ENCODE results near the gene PCBD2.
"Not testable (repeated sequence)": the region's sequence is repeated elsewhere in the genome, so short reads cannot be mapped to it uniquely, and the experiment has no call there.

The PCBD2 gene

DNA sequence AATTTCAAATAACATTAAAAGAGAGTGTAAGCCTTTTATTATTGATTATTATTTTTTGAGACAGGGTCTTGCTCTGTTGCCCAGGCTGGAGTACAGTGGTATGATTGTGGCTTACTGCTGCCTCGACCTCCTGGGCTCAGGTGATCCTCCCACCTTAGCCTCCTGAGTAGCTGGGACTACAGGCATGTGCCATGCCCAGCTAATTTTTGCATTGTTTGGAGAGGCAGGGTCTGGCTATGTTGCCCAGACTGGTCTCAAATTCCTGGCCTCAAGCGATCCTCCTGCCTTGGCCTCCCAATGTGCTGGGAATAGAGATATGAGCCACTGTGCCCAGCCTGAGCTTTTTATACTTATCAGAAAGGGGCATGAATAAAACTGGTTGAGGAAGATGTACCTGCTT lies 5.8 kb downstream of the PCBD2 start:
- not testable (repeated sequence) for DNase-seq

DNA sequence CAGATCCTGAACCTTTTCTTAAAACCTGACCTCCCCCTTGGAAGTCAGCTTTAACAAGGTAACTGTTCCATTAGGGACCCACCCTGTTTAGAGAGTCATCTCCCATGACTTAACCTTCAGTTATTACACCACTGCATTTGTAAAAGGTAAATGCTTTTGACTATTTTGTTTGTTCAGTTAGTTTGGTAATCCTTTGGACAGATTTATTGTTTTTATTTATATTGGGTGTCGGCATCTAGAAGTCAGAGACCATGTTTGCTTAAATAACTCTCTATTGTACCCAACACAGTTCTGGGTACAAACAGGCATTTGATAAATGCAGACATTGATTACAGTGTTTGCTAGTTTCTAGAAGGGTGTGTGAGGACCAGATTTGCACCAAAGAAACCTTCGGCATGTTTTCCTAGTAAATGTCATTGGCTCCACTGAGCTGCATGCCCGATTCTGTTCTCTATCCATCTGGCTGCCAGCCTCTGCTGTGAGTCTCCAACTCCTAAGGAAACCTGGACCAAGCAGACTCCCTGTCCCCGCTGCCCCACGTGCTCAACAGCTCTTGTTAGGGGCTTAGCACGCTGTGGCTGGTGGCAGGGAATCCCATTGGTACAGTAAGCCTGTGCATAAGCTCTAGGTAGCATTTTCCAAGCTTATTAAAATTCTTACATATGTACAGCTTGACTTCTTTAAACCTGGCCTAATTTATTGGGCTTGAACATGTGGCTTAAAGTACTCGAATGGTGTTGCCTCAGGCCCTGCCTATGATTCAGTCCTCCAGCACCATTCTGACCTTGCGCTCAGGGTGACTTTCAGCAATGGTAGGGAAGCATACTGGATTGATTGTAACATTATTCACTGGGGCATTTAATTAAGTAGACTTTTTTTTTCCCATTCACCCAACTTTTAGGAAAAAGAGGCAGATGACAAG lies 6.6 kb downstream of the PCBD2 start:
- DNase-seq, result no peak

DNA sequence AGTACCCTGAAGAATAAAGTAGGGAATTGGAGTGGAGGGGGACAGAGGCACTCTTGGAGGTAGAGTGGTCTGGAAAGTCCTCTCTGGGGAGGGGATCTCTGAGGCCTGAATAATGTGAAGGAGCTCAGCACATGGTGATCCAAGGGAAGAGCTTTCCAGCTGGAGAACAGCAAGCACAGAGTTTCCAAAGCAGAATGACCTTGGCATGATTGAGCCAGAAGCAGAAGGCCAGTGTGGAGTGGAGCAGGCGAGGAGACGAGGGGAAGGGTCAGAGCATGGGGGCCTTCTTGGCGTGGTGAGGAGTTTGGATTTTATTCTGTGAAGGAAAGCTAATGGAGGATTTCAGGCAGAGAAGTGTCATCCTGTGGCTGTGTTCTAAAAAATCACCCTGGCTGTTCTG lies 8.3 kb downstream of the PCBD2 start:
- no peak for DNase-seq

DNA sequence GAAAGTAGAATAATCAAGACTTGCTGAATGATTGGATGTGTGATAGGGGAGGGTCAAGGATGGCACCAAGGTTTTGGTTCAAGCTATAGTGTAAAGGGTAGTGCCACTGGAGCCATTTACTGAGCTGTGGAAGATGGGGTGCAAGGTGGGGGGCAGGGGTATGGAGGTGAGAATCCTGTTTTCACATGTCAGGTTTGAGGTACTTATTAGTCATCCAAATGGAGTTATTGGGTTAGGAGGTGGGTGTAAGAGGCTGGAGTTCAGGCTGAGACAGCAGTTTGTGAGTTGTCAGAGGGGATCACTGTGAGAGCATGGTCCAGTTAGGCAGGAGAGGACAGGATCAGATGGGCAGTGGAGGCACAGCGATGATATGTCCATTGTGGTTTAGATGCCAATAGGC lies 8.9 kb downstream of the PCBD2 start:
- no peak for DNase-seq

DNA sequence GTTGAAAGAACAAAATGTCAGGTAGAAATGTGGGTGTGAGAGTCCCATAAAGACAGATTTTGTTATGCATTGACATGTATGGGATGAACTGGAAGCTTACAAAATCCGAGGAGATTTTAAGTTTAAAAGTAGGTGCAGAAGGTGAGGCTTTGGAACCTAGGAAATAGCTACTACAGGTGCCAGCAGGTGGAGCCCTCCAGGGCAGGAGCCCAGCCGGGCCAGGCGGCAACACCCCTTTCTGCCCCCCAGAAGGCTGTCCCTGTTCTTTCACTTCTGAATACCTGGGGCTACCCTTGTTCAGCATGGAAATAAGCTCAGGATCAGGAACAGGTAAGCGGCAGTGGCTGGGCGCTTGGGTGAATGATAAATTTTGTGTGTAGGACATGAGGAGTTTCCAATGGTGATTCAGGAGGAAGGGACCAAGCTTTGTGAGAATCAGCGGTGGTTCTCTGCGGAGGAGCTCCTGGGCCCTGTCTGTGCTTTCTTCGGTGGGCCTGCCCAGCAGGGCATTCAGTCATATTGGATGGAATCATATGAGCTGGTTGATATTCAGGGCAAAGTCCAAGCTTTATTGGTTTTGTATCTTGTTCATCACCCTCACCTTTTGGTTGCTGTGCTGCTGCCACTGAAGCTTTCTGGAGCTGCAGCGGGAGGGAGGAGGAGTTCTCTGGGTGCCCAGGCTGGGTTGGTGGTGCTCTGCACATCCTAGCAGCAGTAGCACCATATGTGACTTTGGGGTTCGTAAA lies 12.3 kb downstream of the PCBD2 start:
- DNase-seq, result no peak

DNA sequence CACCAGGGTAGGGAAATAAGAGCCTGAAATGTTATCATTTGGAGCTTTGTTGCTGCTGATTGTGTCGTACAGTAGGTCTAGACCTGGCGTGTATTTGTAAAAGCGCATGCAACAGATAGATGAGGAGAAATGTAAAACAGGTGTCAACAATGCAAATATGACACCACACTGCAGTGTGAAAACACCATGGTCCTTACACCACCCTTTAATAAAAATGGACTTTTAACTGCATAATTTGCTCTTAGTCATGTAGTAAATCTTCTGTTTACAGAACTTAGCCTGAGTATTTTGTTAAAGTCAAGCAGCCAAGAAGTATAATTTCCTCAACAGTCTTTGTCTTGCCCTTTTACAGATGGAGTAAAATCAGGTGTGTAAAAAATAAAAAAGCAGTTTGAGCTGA lies 13.9 kb downstream of the PCBD2 start:
- no peak for DNase-seq

DNA sequence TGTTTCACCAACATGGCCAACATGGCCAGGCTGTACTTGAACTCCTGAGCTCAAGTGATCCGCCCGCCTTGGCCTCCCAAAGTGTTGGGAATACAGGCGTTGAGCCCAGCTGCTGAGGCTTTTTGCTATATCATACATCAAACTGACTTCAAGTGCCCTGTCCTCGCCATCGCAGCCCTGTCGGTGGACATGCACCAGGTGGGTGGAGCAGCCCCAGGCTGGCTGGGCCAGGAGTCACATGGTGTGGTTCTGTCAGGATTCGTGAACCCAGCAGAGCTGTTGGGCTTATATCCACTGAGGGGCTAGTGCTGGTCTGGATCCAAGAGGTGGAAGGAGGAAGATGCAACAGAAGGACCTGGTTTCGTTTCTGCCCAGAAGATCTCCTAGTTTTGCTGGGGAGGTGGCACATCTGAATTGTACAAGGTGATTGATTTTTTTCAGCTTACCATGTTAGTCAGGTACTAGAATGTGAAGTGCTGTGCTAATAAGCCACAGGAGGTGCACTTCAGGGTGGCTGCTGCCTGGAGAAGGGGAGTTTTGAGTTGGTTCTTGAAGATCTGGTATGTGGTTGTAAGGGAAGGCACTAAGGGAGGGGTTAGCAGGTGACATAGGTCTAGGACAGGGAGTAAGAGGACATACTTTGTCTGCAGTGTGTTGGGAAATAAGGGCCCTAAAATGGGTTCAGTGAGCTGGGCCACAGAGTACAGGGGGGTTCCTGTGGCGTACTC lies 16.1 kb downstream of the PCBD2 start:
- no peak for DNase-seq

DNA sequence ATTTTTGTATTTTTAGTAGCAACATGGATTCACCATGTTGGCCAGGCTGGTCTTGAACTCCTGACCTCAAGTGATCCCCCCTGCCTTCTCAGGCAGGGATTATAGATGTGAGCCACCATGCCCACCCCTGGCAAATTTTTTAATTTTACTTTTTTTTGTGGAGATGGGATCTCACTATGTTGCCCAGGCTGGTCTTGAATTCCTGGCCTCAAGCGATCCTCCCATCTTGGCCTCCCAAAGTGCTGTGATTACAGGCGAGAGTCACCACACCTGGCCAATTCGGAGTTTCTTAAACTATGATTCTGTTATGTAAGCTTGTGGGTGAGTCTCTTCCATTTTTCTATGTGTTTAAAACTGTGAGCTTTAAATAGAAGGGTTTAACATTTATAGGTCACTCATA lies 27.6 kb downstream of the PCBD2 start:
- DNase-seq, result no peak

DNA sequence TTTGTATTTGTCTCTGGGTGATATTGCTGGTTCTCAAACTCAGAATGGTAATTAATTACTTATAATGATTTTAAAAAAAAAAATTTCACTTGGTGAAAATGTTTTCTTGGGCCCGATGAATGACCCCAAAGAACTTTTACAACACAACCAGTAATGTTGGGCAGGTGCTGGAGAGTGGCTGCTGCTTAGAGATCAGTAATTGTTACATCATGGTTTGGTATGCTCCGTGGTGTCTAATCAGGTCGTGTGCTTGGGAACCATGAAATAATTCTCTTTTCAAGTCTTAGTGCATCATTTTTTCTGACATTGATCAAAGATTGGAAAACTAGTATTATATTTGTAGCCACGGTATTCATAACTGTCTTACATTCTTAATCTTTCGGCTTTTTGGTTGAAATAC lies 29.3 kb downstream of the PCBD2 start:
- DNase-seq, result no peak

DNA sequence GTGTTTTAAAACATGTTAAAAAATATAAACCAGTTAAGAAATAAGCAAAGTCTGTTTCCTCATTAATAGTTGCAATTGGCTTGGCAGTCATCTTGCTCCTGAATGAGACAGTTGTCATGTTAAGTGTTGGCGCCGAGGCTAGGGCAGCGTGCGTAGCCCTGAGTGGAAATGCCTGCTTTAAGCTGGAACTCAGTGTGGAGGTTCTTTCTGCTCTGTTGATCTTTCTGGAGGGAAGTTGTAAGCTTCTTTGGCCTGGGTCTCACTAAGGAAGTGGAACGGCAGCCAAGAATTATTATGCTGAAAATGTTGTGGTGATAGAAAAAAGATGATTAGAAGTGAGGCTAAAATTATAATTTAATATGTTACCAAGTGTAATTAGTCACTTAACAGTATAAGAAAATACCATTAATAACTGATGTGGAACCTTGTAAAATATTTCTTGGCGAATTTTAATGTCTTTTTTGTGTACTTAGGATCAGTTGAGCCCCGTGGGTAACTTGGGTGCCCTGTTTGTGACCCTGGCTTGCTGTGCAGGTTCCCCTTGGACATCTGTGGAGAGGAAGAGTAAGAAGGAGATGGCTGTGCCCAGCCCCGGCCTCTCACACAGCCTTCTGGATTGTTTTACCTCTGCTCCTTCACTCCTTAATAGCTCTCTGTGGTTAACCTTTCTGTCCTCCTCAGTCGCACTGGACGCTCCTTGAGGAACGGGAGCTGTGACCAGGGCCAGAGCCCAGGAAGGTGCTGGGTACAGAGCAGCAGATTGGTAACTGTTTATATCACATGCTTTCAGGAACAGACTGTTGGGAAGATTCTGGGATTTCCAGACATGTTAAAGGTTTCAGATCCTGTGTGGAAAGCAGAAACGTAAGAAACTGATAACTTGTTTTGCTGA lies 31.0 kb downstream of the PCBD2 start:
- no peak for DNase-seq

DNA sequence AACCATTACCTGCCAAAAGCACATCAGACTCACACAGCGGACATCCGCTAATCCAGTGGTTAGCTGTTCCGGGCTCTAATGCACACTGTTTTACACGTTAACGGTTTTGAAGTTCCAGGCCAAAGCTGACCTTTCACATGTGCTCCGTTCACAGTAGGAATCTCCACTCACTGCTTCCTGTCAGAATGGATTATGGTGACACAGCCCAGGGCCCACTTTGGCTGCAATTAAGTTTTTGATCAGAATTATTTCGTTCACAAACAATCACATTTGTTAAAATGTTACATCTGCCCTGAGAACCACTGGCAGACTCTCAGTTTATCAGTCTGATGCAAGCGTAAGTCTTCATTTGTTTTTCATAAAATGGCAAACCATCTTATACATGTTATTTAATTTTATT lies 32.6 kb downstream of the PCBD2 start:
- no peak for DNase-seq

DNA sequence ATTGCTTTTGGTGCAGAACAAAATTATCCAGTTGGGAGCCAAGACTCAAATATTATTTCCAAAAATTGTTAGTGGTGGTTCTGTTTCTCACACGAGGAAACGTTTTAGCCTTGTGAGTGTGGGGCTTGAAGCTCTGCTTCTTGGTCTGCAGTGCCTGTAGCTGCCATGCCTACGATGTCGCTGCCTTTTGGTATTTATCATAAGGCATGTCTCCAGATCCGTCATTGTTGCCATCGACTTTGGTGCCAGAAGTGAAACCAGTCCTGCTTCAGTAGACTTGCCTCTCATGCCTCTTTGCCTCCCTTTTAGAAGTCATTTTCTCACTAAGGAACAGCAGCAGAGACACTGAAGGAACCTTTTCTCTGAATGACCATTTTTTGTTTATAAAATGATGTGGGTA lies 33.1 kb downstream of the PCBD2 start:
- DNase-seq, result no peak

DNA sequence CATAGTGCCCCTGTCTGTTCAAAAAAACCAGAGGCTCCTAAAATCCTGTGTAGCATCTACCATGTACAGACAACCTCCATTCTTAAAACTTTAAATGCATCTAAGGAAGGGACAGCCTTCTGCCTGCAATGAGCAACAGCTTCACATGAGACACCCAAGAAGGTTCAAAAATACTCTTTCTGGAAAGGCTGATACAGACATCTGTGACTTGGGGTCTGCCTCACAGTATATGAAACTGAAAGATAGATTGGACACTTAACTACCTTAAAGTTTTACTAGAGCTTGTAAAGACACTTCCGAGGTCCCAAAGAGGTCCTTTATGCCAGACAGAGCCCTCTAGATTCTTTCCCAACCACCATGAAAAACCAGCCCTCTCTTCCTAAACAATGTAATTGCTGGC lies 34.6 kb downstream of the PCBD2 start:
- DNase-seq, result no peak

DNA sequence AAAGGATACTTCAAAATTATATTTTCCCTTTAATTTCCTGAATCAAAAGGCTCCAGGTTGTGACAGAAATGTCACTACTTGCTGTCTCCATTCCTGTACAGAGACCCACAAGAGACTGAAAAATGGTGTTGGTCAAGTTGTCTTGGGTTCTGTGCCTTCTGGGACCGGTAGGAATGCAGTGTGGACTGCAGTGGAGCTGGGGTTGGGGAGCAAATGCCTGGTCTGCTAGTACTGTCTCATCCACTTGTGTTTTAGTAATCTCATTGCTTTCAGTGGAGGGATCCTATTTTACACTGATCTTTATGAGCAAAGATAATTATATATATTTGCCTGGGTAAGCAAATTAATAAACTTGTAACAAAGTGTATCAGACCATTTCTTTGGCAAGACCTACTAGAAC lies 38.6 kb downstream of the PCBD2 start:
- no peak for DNase-seq

DNA sequence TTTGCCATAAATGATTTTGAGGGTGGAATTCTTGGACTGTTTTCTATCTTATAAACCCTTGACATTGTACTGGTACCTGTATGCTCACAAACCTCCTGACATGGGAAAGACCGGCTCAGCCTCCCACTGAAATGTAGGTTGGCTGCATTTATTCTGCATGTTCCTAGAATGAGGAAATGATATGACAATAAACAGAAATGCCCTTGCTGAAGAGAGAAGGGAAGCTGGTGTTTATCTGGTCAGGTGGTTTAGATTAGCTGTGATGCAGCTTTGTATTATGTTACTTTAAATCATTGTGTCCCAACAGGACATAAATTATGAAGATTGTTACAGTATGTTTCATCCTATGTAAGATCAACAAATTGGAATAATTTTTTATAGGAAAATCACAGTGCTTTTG lies 39.7 kb downstream of the PCBD2 start:
- DNase-seq, result peak; percentile 32

DNA sequence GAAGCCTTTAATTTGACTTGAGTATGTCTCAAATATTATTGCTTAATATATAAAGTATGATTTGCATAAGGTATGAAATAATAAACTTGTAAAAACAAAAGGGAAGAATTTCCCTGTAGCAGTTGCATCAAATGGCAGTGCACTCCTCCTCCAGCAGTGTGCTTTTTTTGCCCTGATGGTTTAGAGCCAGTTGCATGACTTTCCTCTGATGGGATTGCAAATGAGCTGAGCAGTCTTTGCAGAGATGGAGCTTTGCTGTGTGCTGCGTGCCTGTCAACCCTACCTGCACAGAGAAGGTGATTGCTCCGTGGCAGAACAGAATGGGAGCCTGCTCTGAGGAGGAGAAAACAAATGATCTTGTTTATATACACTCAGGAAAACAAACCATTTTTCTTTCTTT lies 40.1 kb downstream of the PCBD2 start:
- no peak for DNase-seq

DNA sequence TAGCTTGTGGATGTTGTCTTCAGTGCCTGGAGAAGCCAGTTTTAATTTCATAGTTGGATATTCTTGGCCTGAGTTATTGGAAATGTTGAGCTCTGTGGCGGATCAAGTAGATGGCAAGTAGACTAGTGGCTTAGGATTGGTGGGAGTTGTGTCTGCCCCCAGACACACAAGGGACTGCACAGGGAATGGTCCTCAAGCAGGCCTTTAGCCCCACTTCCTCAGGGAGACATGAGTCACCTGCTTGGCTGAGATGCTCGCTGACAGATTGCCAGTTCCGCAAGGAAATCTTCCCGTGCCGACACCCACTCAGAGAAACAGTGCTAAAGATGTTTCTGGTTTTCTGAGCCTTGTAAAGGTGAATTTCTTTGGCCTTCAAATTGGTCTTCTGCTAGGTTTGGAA lies 44.0 kb downstream of the PCBD2 start:
- DNase-seq, result peak; percentile 43

DNA sequence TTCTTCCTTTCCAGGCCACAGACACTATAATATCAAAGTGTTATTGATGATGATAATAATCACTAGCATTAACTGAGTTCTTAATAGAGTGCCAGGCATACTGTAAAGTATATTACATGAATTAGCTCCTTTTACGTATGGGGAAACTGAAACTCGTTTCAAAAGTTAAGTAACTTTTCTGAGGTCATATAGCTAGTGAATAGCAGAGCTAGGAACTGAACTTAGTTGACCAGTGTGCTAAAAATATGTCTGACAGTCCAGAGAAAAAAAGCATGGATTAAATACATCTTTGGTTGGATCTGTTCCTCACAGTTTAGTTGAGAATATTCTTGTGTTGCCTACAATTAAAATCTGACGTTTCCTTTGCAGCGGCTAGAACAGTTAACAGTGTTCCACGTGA lies 44.4 kb downstream of the PCBD2 start:
- DNase-seq, result no peak

DNA sequence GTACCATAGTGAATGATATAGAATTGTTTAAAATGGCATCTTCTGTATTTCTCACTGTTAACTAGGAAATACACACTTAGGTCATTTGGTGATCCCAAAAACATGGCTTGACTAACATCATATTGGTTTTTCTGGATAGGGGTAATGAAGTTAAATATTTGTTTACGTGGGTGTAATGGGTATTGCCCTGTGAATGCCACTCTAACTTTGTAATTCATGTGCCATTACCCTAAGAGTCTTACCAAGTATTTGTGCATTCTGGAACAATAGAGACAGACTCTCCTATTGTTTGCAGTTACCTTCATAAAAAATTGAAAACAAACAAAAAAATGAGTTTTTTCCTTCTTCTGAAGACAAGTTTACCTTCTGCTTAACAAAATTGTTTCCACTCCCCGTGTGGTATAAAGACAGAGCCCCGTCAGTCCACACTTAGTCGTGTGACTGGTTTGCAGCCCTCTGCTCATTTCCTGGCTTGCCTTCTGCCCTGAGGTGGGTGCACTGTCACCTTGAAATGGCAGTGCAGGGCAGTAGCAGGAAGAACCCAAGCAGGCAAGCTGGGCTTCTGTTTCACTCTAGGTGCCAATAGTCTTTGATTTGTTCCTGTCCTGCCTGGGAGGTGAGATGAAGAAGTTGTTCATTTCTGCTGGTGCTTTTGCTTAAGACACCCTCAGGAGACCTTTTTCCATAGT lies 53.1 kb downstream of the PCBD2 start:
- no peak for DNase-seq

DNA sequence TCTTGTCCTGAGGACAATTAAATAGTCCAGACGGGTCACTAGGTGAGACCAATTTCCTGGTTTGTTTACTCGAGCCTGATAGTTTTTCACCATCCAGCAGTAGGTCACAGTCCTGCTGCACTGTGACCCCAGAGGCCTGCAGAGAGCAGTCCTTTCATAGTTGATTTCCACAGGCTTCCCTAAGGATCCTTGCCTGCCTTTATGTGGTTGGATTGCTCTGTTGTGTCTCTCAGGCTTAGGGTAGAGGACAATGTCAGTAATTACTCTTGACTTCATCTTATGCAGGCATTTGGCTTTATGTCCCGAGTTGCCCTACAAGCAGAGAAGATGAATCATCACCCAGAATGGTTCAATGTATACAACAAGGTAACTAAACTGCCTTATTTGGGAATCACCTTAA lies 53.8 kb downstream of the PCBD2 start:
- peak; percentile 28 for DNase-seq

DNA sequence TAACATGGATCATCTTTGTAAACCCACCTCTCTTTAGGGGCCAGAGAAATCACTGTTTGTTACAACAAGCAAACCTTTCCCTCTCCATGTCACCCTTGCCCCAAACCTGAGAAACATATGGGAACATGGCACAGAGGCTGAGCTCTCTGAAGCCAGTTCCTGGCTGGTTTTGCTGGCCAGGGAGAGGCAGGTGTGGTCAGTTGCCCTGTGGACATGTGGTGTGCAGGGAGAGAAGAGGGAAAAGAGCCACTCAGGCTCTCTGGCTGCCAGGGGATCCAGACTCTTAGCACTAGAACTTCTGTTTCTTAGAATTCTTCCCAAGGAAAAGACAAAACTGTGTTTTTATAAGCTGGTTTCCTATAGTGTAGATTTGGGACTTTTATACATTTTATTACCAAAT lies 58.2 kb downstream of the PCBD2 start:
- DNase-seq, result no peak
